ENCODE results near the gene IP6K3. TPM values are rescaled to one million over a fixed set of nuclear protein-coding genes. Genes with fewer than 3 reads are reported as not detected.

IP6K3 gene
- polyA plus RNA-seq, 3 donors, result not detected

- peaks cover 0 to 1% (median 0%) of the 10 kb centered on the region in 7 donors for H3K9me3 Mint-ChIP-seq
- H3K4me3 Mint-ChIP-seq, result no peak overlapping the region
- Histone ChIP-seq H3K27me3 (ENCODE audit: control insufficient read depth in 2 of 2, insufficient read depth in 2 of 2, low read length in 2 of 2) (no peaks in the 10 kb centered on the region), H3K36me3 (replicated peaks in 1 of 2; ENCODE audit: control insufficient read depth in 1 of 2, insufficient read depth in 2 of 2, low read length in 2 of 2) (peaks cover 0 to 10% of the 10 kb centered on the region in 2 donors), H3K4me2 (replicated peaks; ENCODE audit: extremely low read depth, low read length, poor library complexity, severe bottlenecking) (no peak overlapping the region), H2AFZ (ENCODE audit: insufficient read depth, low read depth, low read length, poor library complexity, severe bottlenecking) (no peak overlapping the region), H4K20me1 (ENCODE audit: insufficient read depth, low read length) (no peaks in the 10 kb centered on the region), H3K9me3 (replicated peaks in 1 of 2; ENCODE audit: control insufficient read depth in 1 of 2, insufficient read depth in 1 of 2, low read length in 2 of 2) (no peaks in the 10 kb centered on the region), H3K9ac (ENCODE audit: insufficient read depth, low read length, poor library complexity, severe bottlenecking) (no peak overlapping the region), H3K79me2 (ENCODE audit: insufficient read depth, low read length) (peaks cover 5% of the 10 kb centered on the region), H3K4me1 (ENCODE audit: control insufficient read depth in 1 of 2, insufficient read depth in 2 of 2, low read length in 2 of 2) (peaks cover 13 to 16% of the 10 kb centered on the region in 2 donors), H3K4me3 (replicated peaks in 1 of 3; ENCODE audit: low read depth in 2 of 3, low read length in 3 of 3) (no peak overlapping the region), H3K27ac (ENCODE audit: low read depth in 1 of 2, low read length in 2 of 2) (no peak overlapping the region)
- no peak overlapping the region for H3K27ac Mint-ChIP-seq
- 95% methylated on average over 2 of the region's 2 CpGs for WGBS (ENCODE audit: insufficient coverage)
- H3K4me1 Mint-ChIP-seq, result peaks cover 14% of the 10 kb centered on the region
- peaks cover 4% of the 10 kb centered on the region in 2 donors for H3K36me3 Mint-ChIP-seq
- TF ChIP-seq CTCF (IDR thresholded peaks at IDR 0.05), result no peak
- intact Hi-C loops (cut with micrococcal nuclease), result no loop called here
- DNase-seq, result no peak
- H3K27me3 Mint-ChIP-seq (ENCODE audit: low read depth in 3 of 3), result peaks cover 0 to 4% (median 2%) of the 10 kb centered on the region in 3 donors
Measured at GRCh38 chr6:33713786-33714185, 32.9 kb downstream of the IP6K3 start.

DNA sequence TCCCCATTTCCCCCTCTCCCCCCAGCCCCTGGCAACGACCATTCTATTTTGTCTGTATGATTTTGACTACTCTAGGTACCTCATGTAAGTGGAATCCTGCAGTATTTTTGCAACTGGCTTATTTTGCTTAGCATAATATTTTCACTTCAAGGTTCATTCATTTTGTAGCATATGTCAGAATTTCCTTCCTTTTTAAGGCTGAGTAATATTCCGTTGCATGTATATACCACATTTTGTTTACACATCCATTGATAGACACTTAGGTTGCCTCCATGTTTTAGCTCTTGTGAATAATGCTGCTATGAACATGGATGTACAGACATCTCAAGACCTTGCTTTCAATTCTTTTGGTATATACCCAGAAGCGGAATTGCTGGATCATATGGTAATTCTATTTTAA lies 33.8 kb downstream of the IP6K3 start:
- peaks cover 5% of the 10 kb centered on the region for H3K79me2 ChIP-seq (ENCODE audit: insufficient read depth, low read length)
- no peaks in the 10 kb centered on the region for H3K27me3 ChIP-seq (ENCODE audit: control insufficient read depth in 2 of 2, insufficient read depth in 2 of 2, low read length in 2 of 2)
- no peaks in the 10 kb centered on the region for H3K9me3 Mint-ChIP-seq
- DNase-seq, result no peak
- H3K27ac ChIP-seq (ENCODE audit: low read depth in 1 of 2, low read length in 2 of 2), result no peak overlapping the region
- no peak overlapping the region for H3K4me2 ChIP-seq (replicated peaks; ENCODE audit: extremely low read depth, low read length, poor library complexity, severe bottlenecking)
- H3K4me3 Mint-ChIP-seq, result no peak overlapping the region
- no peak overlapping the region for H3K27ac Mint-ChIP-seq
- H3K4me1 Mint-ChIP-seq, result peaks cover 14% of the 10 kb centered on the region
- no peaks in the 10 kb centered on the region for H3K9me3 ChIP-seq (replicated peaks in 1 of 2; ENCODE audit: control insufficient read depth in 1 of 2, insufficient read depth in 1 of 2, low read length in 2 of 2)
- H3K9ac ChIP-seq (ENCODE audit: insufficient read depth, low read length, poor library complexity, severe bottlenecking), result no peak overlapping the region
- no peaks in the 10 kb centered on the region for H4K20me1 ChIP-seq (ENCODE audit: insufficient read depth, low read length)
- no peak overlapping the region for H2AFZ ChIP-seq (ENCODE audit: insufficient read depth, low read depth, low read length, poor library complexity, severe bottlenecking)
- H3K36me3 ChIP-seq (replicated peaks in 1 of 2; ENCODE audit: control insufficient read depth in 1 of 2, insufficient read depth in 2 of 2, low read length in 2 of 2), result peaks cover 0 to 16% of the 10 kb centered on the region in 2 donors
- H3K4me1 ChIP-seq (ENCODE audit: control insufficient read depth in 1 of 2, insufficient read depth in 2 of 2, low read length in 2 of 2), result peaks cover 13 to 16% of the 10 kb centered on the region in 2 donors
- H3K4me3 ChIP-seq (replicated peaks in 1 of 3; ENCODE audit: low read depth in 2 of 3, low read length in 3 of 3), result no peak overlapping the region
- H3K36me3 Mint-ChIP-seq, result peaks cover 5 to 9% of the 10 kb centered on the region in 2 donors
- H3K27me3 Mint-ChIP-seq (ENCODE audit: low read depth in 3 of 3), result peaks cover 0 to 4% (median 2%) of the 10 kb centered on the region in 3 donors
- intact Hi-C loops (cut with micrococcal nuclease), result no loop called here
- no peak for TF ChIP-seq CTCF (IDR thresholded peaks at IDR 0.05)
- WGBS (ENCODE audit: insufficient coverage), result no CpG with 5 or more reads among the region's 3 CpGs

All from CD14-positive monocyte (primary cell).